Left kidney (tissue), 2 donors: Measurements from ENCODE around the gene USP40. TPM values are rescaled to one million over a fixed set of nuclear protein-coding genes. Genes with fewer than 3 reads are reported as not detected.

Experiments used
- DNase-seq: peaks from one replicate; pipeline ENCODE4 v3.0.0-alpha.2; 2013
- polyA plus RNA-seq: library from polyadenylated mRNA; unstranded; fragments of 120-200 nt; gene quantifications from one replicate; pipeline ENCODE4 v1.2.1, GENCODE V29; 2013; ENCODE audit not compliant: insufficient read length

The USP40 gene
- polyA plus RNA-seq, 1 donor, result 79.2 TPM

DNA sequence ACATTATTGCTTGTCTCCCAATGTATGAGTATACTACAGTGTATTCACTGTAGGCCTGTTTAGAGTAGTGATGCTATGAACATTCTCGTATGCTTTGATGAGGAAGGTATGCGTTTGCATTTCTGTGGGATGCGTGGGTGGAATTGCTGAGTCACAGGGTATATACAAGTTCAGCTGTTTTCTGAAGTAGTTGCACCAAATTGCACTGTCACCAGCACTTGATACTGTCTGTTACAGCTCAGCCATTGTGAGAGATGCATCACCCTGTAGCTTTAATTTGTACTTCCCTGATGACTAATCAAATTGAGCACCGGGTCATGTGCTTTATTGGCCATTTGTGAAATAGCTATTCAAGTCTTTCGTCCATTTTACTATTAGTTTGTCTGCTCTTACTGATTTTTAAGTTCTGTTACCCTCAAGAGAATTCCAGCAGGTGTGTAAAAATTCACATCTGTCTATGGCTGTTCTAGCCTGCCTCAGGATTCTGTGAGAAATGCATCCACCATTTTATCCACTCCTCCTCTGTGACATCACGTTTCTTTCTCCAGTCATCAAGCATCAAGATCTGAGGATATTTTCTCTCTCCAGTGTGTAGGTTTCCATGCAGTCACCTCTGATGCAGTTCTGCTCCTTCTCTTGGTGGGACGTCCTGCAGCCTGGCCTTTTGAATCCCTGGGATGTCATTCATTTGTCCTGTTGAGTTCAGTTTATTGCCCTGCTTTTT, 139.8 kb downstream of the USP40 start:
- no peak for DNase-seq

Other genes with a start within 250 kb of the USP40 start
- gene DGKD, start 212.3 kb downstream of the USP40 start, polyA plus RNA-seq, result 32.8 TPM
- not detected for gene UGT1A8, start 50.9 kb upstream of the USP40 start, polyA plus RNA-seq
- gene UGT1A10, start 69.7 kb upstream of the USP40 start, polyA plus RNA-seq, result not detected
- gene UGT1A9, start 105.1 kb upstream of the USP40 start, polyA plus RNA-seq, result 4.9 TPM
- 0.07 TPM for gene UGT1A7, start 115.1 kb upstream of the USP40 start, polyA plus RNA-seq
- gene UGT1A6, start 126.1 kb upstream of the USP40 start, polyA plus RNA-seq, result 2.7 TPM
- gene UGT1A5, start 146.1 kb upstream of the USP40 start, polyA plus RNA-seq, result not detected
- not detected for gene UGT1A4, start 152.0 kb upstream of the USP40 start, polyA plus RNA-seq
- not detected for gene UGT1A3, start 162.3 kb upstream of the USP40 start, polyA plus RNA-seq
- gene UGT1A1, start 193.5 kb upstream of the USP40 start, polyA plus RNA-seq, result 0.58 TPM
- 0.28 TPM for gene MROH2A, start 211.5 kb upstream of the USP40 start, polyA plus RNA-seq